SK-N-SH (cell line): ENCODE measurements around the gene ALX3. TPM values are rescaled to one million over a fixed set of nuclear protein-coding genes. Genes with fewer than 3 reads are reported as not detected.
A peak's percentile ranks its signal among the peaks of the same experiment; 100 is the strongest.

Experiments used
- CTCF ChIA-PET: fragments of 300-600, 350-600 bp; formaldehyde crosslinking; extraction: SDS; loops from one replicate; lab custom pipeline; 2021; lab: Yijun Ruan, JAX
- POLR2A ChIA-PET: fragments of 350-600 bp; sonication (Branson Sonifier 250); formaldehyde crosslinking; extraction: SDS; loops from one replicate; lab custom pipeline; 2020; ENCODE audit warnings: antibody characterized with exemption, inconsistent platforms; lab: Yijun Ruan, JAX
- DNase-seq: peaks from one replicate; pipeline ENCODE4 v3.0.0; 2012
- H2AFZ ChIP-seq: fragments of 200-600 bp; sonication (generic); 2 replicates; pipeline ENCODE4 v1.8.1; 2016; ENCODE audit warnings: antibody characterized with exemption, mild to moderate bottlenecking, low read depth
- H3F3A ChIP-seq: fragments of 200-600 bp; sonication (generic); replicated peaks from 2 replicates; pipeline ENCODE3; 2016; ENCODE audit warnings: antibody characterized with exemption, mild to moderate bottlenecking; ENCODE audit not compliant: insufficient read depth
- H3K27ac ChIP-seq, 2 experiments: fragments of 200-500 bp in 1 of 2; fragments of 200-600 bp in 1 of 2; sonication (Bioruptor generic) in 1 of 2; sonication (generic), shearing (Covaris generic) in 1 of 2; 2 replicates each; pipeline versions ENCODE4 v1.5.1 to v1.6.1; 2014 to 2016; ENCODE audit warnings: low read depth in 2 of 2, inconsistent platforms in 1 of 2, low read length in 1 of 2, mild to moderate bottlenecking in 1 of 2, mixed read lengths in 1 of 2
- H3K27me3 ChIP-seq: fragments of 200-600 bp; sonication (generic), shearing (Covaris generic); 2 replicates; pipeline ENCODE4 v1.6.1; 2016; ENCODE audit warnings: mixed run types; ENCODE audit not compliant: insufficient read depth
- H3K36me3 ChIP-seq, 2 experiments: fragments of 200-500 bp in 1 of 2; fragments of 200-600 bp in 1 of 2; sonication (Bioruptor generic) in 1 of 2; sonication (generic) in 1 of 2; replicated peaks in 1 of 2; 2 replicates each; pipeline versions ENCODE3 to v1.5.1; 2014 to 2016; ENCODE audit warnings: low read length in 1 of 2, mild to moderate bottlenecking in 1 of 2; ENCODE audit not compliant: insufficient read depth in 2 of 2, control insufficient read depth in 1 of 2
- H3K4me1 ChIP-seq, 2 experiments: fragments of 200-500 bp in 1 of 2; fragments of 200-600 bp in 1 of 2; sonication (Bioruptor generic) in 1 of 2; sonication (generic), shearing (Covaris generic) in 1 of 2; 2 replicates each; pipeline versions ENCODE4 v1.5.1 to v1.6.1; 2014 to 2016; ENCODE audit warnings: low read depth in 1 of 2, low read length in 1 of 2, mixed run types in 1 of 2; ENCODE audit not compliant: insufficient read depth in 2 of 2, control insufficient read depth in 1 of 2
- H3K4me2 ChIP-seq: fragments of 200-600 bp; sonication (generic), shearing (Covaris generic); 2 replicates; pipeline ENCODE4 v1.6.1; 2017; ENCODE audit warnings: mixed run types
- H3K4me3 ChIP-seq, 2 experiments: fragments of 200-500 bp in 1 of 2; fragments of 200-600 bp in 1 of 2; sonication (Bioruptor generic) in 1 of 2; sonication (generic), shearing (Covaris generic) in 1 of 2; 2 replicates each; pipeline versions ENCODE4 v1.5.1 to v1.8.1; 2014 to 2016; ENCODE audit warnings: low read depth in 2 of 2, inconsistent platforms in 1 of 2, low read length in 1 of 2, mild to moderate bottlenecking in 1 of 2, mixed read lengths in 1 of 2, moderate library complexity in 1 of 2
- H3K79me2 ChIP-seq: fragments of 200-600 bp; sonication (generic); 2 replicates; pipeline ENCODE4 v1.8.1; 2017; ENCODE audit warnings: mild to moderate bottlenecking; ENCODE audit not compliant: insufficient read depth
- H3K9ac ChIP-seq: fragments of 200-600 bp; sonication (generic); 2 replicates; pipeline ENCODE4 v1.6.1; 2017; ENCODE audit warnings: mixed run types
- H3K9me2 ChIP-seq: fragments of 200-600 bp; sonication (generic); 2 replicates; pipeline ENCODE4 v1.6.1; 2017; ENCODE audit warnings: mixed run types
- H3K9me3 ChIP-seq: fragments of 200-600 bp; sonication (generic); 2 replicates; pipeline ENCODE4 v1.6.1; 2017; ENCODE audit warnings: mixed run types, mild to moderate bottlenecking, moderate library complexity
- H4K20me1 ChIP-seq: fragments of 200-600 bp; sonication (generic); 2 replicates; pipeline ENCODE4 v1.6.1; 2017; ENCODE audit warnings: mild to moderate bottlenecking, mixed run types; ENCODE audit not compliant: insufficient read depth
- CHD2 ChIP-seq: fragments of 150-350 bp; IDR thresholded peaks from 2 replicates; pipeline ENCODE4 v1.6.1; 2018; ENCODE audit warnings: low read length; ENCODE audit not compliant: partially characterized antibody
- ELF1 ChIP-seq: IDR thresholded peaks from 2 replicates; pipeline ENCODE4 v1.4.0; 2012
- EP300 ChIP-seq, 2 experiments: IDR thresholded peaks; 2 replicates each; pipeline versions ENCODE4 v1.4.0 to v1.6.1; 2012; ENCODE audit warnings: borderline replicate concordance in 1 of 2, low read depth in 1 of 2, low read length in 1 of 2
- EZH2phosphoT487 ChIP-seq: fragments of 200-600 bp; sonication (generic); IDR thresholded peaks from 2 replicates; pipeline ENCODE4 v1.6.1; 2017; ENCODE audit warnings: low read depth, mixed run types, mild to moderate bottlenecking, antibody characterized with exemption, moderate library complexity, borderline replicate concordance
- FOSL2 ChIP-seq: IDR thresholded peaks from 2 replicates; pipeline ENCODE4 v1.4.0; 2012; ENCODE audit warnings: low read depth, mild to moderate bottlenecking, moderate library complexity, borderline replicate concordance
- FOXJ3 ChIP-seq: sonication (generic); formaldehyde crosslinking; IDR thresholded peaks from 2 replicates; pipeline ENCODE4 v1.5.1; 2020; ENCODE audit warnings: mild to moderate bottlenecking, missing genetic modification reagents
- GATA2 ChIP-seq: sonication (generic); formaldehyde crosslinking; IDR thresholded peaks from 2 replicates; pipeline ENCODE4 v1.5.0; 2020; ENCODE audit warnings: mild to moderate bottlenecking, missing genetic modification reagents
- IRF3 ChIP-seq: fragments of 150-350 bp; IDR thresholded peaks from 2 replicates; pipeline ENCODE4 v1.6.1; 2016; ENCODE audit warnings: mild to moderate bottlenecking, low read depth, low read length
- MEF2A ChIP-seq: IDR thresholded peaks from 2 replicates; pipeline ENCODE4 v1.4.0; 2012; ENCODE audit warnings: low read depth, borderline replicate concordance
- MXI1 ChIP-seq: IDR thresholded peaks from 2 replicates; pipeline ENCODE4 v1.6.1; 2012; ENCODE audit warnings: mild to moderate bottlenecking, low read depth, low read length, improper control_type of control experiment
- RCOR1 ChIP-seq: fragments of 150-350 bp; IDR thresholded peaks from 2 replicates; pipeline ENCODE4 v1.6.1; 2017; ENCODE audit warnings: antibody characterized with exemption, low read length
- RFX5 ChIP-seq: IDR thresholded peaks from 2 replicates; pipeline ENCODE4 v1.6.1; 2012; ENCODE audit warnings: mild to moderate bottlenecking, improper control_type of control experiment, low read length
- TAF1 ChIP-seq: IDR thresholded peaks from 2 replicates; pipeline ENCODE4 v1.6.1; 2012; ENCODE audit warnings: low read depth, mild to moderate bottlenecking, low read length, moderate library complexity, borderline replicate concordance
- USF1 ChIP-seq: IDR thresholded peaks from 2 replicates; pipeline ENCODE4 v1.4.0; 2012; ENCODE audit warnings: low read depth, borderline replicate concordance
- USF2 ChIP-seq: fragments of 150-350 bp; IDR thresholded peaks from 2 replicates; pipeline ENCODE4 v1.6.1; 2017; ENCODE audit warnings: antibody characterized with exemption, low read length, low read depth, borderline replicate concordance
- ZBTB33 ChIP-seq: IDR thresholded peaks from 2 replicates; pipeline ENCODE4 v1.4.0; 2012; ENCODE audit warnings: low read depth, borderline replicate concordance
- WGBS: methylation state at CpG from one replicate; pipeline ENCODE4 v1.1.6; 2017; ENCODE audit warnings: low lambda C conversion rate; 5-methylcytosine and 5-hydroxymethylcytosine counted together
- polyA plus RNA-seq, 3 experiments: library from polyadenylated mRNA; depleted of rRNA; stranded (reverse); fragments of >200 nt; gene quantifications; 2 replicates each; pipeline ENCODE4 v1.2.3, GENCODE V29; 2012
- TF ChIP-seq, protein P1 (sequence below): IDR thresholded peaks from 2 replicates; pipeline ENCODE4 v1.4.0; 2012; ENCODE audit warnings: low read depth

Gene ALX3
- polyA plus RNA-seq, 1 of the 3 experiments (the other 2 are of a cell fraction) = not detected

GRCh38 chr1:110111081-110111480 is 40.6 kb upstream of the ALX3 start:
- Histone ChIP-seq H3F3A (no peaks in the 10 kb centered on the region), H3K9me2 (no peaks in the 10 kb centered on the region), H3K9me3 (no peaks in the 10 kb centered on the region), H3K9ac (no peak overlapping the region), H3K36me3 (no peaks in the 10 kb centered on the region), H3K79me2 (no peaks in the 10 kb centered on the region), H3K4me2 (no peak overlapping the region), H3K27ac (peak overlapping the region in 1 of 2 experiments; percentile 17; a peak in 1 of 4 replicates), H3K27me3 (peaks cover 8% of the 10 kb centered on the region; the same call in 1 of the 2 replicates), H3K4me3 (no peak overlapping the region), H2AFZ (no peak overlapping the region), H3K4me1 (peaks cover 0 to 63% of the 10 kb centered on the region in 2 experiments; a peak in 1 of 4 replicates), H4K20me1 (no peaks in the 10 kb centered on the region)
- peak; percentile 62 for DNase-seq
- ChIA-PET CTCF (interaction anchor here (1.2 to 51.7 kb wide), 4 partner anchors 23 to 85 kb away, joined by 3 to 1768 read pairs (median 4); partner anchors contain the start of gene STRIP1), POLR2A (interaction anchor here (1.0 kb wide), 1 partner anchor 76 kb away, joined by 3 read pairs; no protein-coding TSS in a partner anchor)
- TF ChIP-seq RCOR1 = peak; percentile 62; the same call in 1 of the 2 replicates
- TF ChIP-seq CHD2 = peak; percentile 39
- TF ChIP-seq, protein P1, sequence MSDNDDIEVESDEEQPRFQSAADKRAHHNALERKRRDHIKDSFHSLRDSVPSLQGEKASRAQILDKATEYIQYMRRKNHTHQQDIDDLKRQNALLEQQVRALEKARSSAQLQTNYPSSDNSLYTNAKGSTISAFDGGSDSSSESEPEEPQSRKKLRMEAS = no peak
- no peak for TF ChIP-seq EZH2phosphoT487
- TF ChIP-seq USF1 = no peak
- no peak for TF ChIP-seq MXI1
- TF ChIP-seq TAF1 = no peak
- WGBS = 84% methylated on average over 4 of the region's 4 CpGs

DNA sequence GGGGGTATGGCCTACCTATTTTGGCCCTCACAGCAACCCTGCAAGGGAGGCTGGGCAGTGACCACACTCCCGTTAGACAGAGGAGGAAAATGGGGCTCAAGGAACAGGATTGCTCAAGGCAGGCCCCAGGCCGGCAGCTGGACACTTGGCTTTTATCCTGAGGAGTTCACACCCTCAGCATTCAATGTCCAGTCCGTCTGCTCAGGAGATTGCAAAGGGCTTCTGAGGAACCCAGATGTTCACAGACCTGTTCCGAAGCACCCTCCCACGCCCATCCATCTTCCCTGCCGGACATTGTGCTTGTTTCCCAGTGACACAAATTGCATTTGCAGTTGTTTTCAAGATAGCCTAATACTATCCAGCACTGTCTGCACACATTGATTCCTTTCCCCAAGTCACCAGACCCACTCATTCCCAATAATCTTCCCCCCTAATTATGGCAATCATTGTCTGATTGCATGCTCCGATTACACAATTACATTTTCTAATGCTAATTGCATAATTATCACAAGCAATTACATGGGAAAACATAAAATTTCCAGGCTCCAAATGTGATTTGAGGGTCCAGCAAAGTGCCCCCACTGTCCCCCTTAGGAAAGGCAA is 37.5 kb upstream of the ALX3 start:
- Histone ChIP-seq H4K20me1 (no peaks in the 10 kb centered on the region), H3K27ac (peak overlapping the region in 1 of 2 experiments; percentile 79; a peak in 2 of 4 replicates), H2AFZ (no peak overlapping the region), H3K4me1 (peaks cover 0 to 65% of the 10 kb centered on the region in 2 experiments; a peak in 1 of 4 replicates), H3K79me2 (no peaks in the 10 kb centered on the region), H3K9ac (no peak overlapping the region), H3K9me3 (no peaks in the 10 kb centered on the region), H3K9me2 (no peaks in the 10 kb centered on the region), H3F3A (no peaks in the 10 kb centered on the region), H3K36me3 (no peaks in the 10 kb centered on the region), H3K4me3 (no peak overlapping the region), H3K4me2 (no peak overlapping the region), H3K27me3 (0 out of 2 replicates have a peak, but pooled peaks cover under 1% of the 10 kb centered on the region)
- DNase-seq = no peak
- ChIA-PET POLR2A (interaction anchor here (1.0 kb wide), 1 partner anchor 57 kb away, joined by 3 read pairs; no protein-coding TSS in a partner anchor), CTCF (interaction anchor here (0.7 to 51.7 kb wide), 8 partner anchors 9 to 388 kb away, joined by 4 to 1768 read pairs (median 6); partner anchors contain the start of gene STRIP1)
- 59% methylated on average over 6 of the region's 7 CpGs for WGBS
- TF ChIP-seq EP300 (IDR thresholded peaks at IDR 0.05; ENCODE audit: borderline replicate concordance in 1 of 2, low read depth in 1 of 2, low read length in 1 of 2) (peak in 1 of 2 experiments; percentile 74; a peak in 1 of 4 replicates), GATA2 (CRISPR knock-in tag) (peak; percentile 70), RFX5 (no peak), ELF1 (no peak), ZBTB33 (no peak), MEF2A (no peak), FOXJ3 (CRISPR knock-in tag) (peak; percentile 70; the same call in 1 of the 2 replicates), TAF1 (no peak), USF2 (no peak), FOSL2 (no peak), IRF3 (no peak)
